ENCODE data around the gene LAMB4.

- TF ChIP-seq, protein P1, sequence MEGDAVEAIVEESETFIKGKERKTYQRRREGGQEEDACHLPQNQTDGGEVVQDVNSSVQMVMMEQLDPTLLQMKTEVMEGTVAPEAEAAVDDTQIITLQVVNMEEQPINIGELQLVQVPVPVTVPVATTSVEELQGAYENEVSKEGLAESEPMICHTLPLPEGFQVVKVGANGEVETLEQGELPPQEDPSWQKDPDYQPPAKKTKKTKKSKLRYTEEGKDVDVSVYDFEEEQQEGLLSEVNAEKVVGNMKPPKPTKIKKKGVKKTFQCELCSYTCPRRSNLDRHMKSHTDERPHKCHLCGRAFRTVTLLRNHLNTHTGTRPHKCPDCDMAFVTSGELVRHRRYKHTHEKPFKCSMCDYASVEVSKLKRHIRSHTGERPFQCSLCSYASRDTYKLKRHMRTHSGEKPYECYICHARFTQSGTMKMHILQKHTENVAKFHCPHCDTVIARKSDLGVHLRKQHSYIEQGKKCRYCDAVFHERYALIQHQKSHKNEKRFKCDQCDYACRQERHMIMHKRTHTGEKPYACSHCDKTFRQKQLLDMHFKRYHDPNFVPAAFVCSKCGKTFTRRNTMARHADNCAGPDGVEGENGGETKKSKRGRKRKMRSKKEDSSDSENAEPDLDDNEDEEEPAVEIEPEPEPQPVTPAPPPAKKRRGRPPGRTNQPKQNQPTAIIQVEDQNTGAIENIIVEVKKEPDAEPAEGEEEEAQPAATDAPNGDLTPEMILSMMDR (IDR thresholded peaks at IDR 0.05; ENCODE audit: low read length): no peak
- TF ChIP-seq EZH2 (IDR thresholded peaks at IDR 0.05; ENCODE audit: borderline replicate concordance, low read length): no peak
Measured at GRCh38 chr7:108120196-108120595, 10.0 kb downstream of the LAMB4 start.

Measured in OCI-LY1 (cell line).